ENCODE data around the gene GPHB5.

GRCh38 chr14:63300854-63301253 lies 17.9 kb downstream of the GPHB5 start:
- no peak for TF ChIP-seq EP300 (IDR thresholded peaks at IDR 0.05; ENCODE audit: borderline replicate concordance)
- no peak for TF ChIP-seq TAF1 (IDR thresholded peaks at IDR 0.05; ENCODE audit: low read depth)
- TF ChIP-seq MAX (IDR thresholded peaks at IDR 0.05) = no peak
- no peak for TF ChIP-seq CREB1 (IDR thresholded peaks at IDR 0.05; ENCODE audit: low read depth)
- no peak for TF ChIP-seq TCF12 (IDR thresholded peaks at IDR 0.05; ENCODE audit: low read depth)

Data from Ishikawa (cell line).